Rectal smooth muscle tissue (tissue), 1 donor: ENCODE measurements around the gene CRYBG1.
"Not testable (repeated sequence)": the region's sequence is repeated elsewhere in the genome, so short reads cannot be mapped to it uniquely, and the experiment has no call there.

Source experiments
- H3K27ac ChIP-seq: one replicate; pipeline ENCODE4 v1.7.0; 2013; ENCODE audit warnings: low read depth, low read length, inconsistent platforms
- H3K27me3 ChIP-seq: one replicate; pipeline ENCODE4 v1.7.0; 2013; ENCODE audit warnings: low read length; ENCODE audit not compliant: control insufficient read depth, insufficient read depth
- H3K36me3 ChIP-seq: one replicate; pipeline ENCODE4 v1.7.0; 2013; ENCODE audit warnings: low read length; ENCODE audit not compliant: control insufficient read depth, insufficient read depth
- H3K4me1 ChIP-seq: one replicate; pipeline ENCODE4 v1.7.0; 2013; ENCODE audit warnings: low read length; ENCODE audit not compliant: control insufficient read depth, insufficient read depth
- H3K4me3 ChIP-seq: one replicate; pipeline ENCODE4 v1.7.0; 2013; ENCODE audit warnings: low read length
- H3K9ac ChIP-seq: one replicate; pipeline ENCODE4 v1.7.0; 2013; ENCODE audit warnings: low read length

Gene CRYBG1

GRCh38 chr6:106508277-106508676 lies 147.8 kb downstream of the CRYBG1 start:
- H3K4me1 ChIP-seq, result peaks cover 3% of the 10 kb centered on the region
- no peak overlapping the region for H3K4me3 ChIP-seq
- peaks cover 2% of the 10 kb centered on the region for H3K27me3 ChIP-seq
- H3K9ac ChIP-seq, result no peak overlapping the region
- H3K27ac ChIP-seq, result no peak overlapping the region
- no peaks in the 10 kb centered on the region for H3K36me3 ChIP-seq

- H3K4me3 ChIP-seq, result no peak overlapping the region
- H3K9ac ChIP-seq, result no peak overlapping the region
- peaks cover 3% of the 10 kb centered on the region for H3K4me1 ChIP-seq
- H3K27me3 ChIP-seq, result peaks cover 2% of the 10 kb centered on the region
- H3K27ac ChIP-seq, result no peak overlapping the region
- H3K36me3 ChIP-seq, result no peaks in the 10 kb centered on the region
Measured at GRCh38 chr6:106508834-106509233, 148.3 kb downstream of the CRYBG1 start.

- peak overlapping the region; percentile 94 for H3K4me3 ChIP-seq
- H3K27ac ChIP-seq, result no peak overlapping the region
- no peak overlapping the region for H3K9ac ChIP-seq
- H3K36me3 ChIP-seq, result no peaks in the 10 kb centered on the region
- peaks cover 3% of the 10 kb centered on the region for H3K4me1 ChIP-seq
- peaks cover 2% of the 10 kb centered on the region for H3K27me3 ChIP-seq
Measured at GRCh38 chr6:106509420-106510089, 149.0 kb downstream of the CRYBG1 start.

GRCh38 chr6:106510090-106510970 lies 149.8 kb downstream of the CRYBG1 start:
- Histone ChIP-seq H3K9ac (no peak overlapping the region), H3K27me3 (peaks cover 2% of the 10 kb centered on the region), H3K27ac (no peak overlapping the region), H3K4me1 (peaks cover 3% of the 10 kb centered on the region), H3K36me3 (no peaks in the 10 kb centered on the region), H3K4me3 (peak overlapping the region; percentile 94)

- H3K27me3 ChIP-seq, result peaks cover 2% of the 10 kb centered on the region
- H3K9ac ChIP-seq, result peak overlapping the region; percentile 74
- no peaks in the 10 kb centered on the region for H3K36me3 ChIP-seq
- peaks cover 3% of the 10 kb centered on the region for H3K4me1 ChIP-seq
- no peak overlapping the region for H3K27ac ChIP-seq
- H3K4me3 ChIP-seq, result peak overlapping the region; percentile 94
Measured at GRCh38 chr6:106511288-106512047, 151.0 kb downstream of the CRYBG1 start.

- peak overlapping the region; percentile 94 for H3K4me3 ChIP-seq
- H3K27ac ChIP-seq, result peak overlapping the region; percentile 25
- H3K27me3 ChIP-seq, result peaks cover 2% of the 10 kb centered on the region
- no peaks in the 10 kb centered on the region for H3K36me3 ChIP-seq
- peaks cover 3% of the 10 kb centered on the region for H3K4me1 ChIP-seq
- peak overlapping the region; percentile 74 for H3K9ac ChIP-seq
Measured at GRCh38 chr6:106512048-106512967, 151.8 kb downstream of the CRYBG1 start.

- Histone ChIP-seq H3K27ac (peak overlapping the region; percentile 25), H3K4me1 (peaks cover 3% of the 10 kb centered on the region), H3K4me3 (peak overlapping the region; percentile 94), H3K36me3 (no peaks in the 10 kb centered on the region), H3K27me3 (peaks cover 2% of the 10 kb centered on the region), H3K9ac (peak overlapping the region; percentile 74)
Measured at GRCh38 chr6:106512968-106513574, 152.6 kb downstream of the CRYBG1 start.

GRCh38 chr6:106513808-106514582 lies 153.5 kb downstream of the CRYBG1 start:
- Histone ChIP-seq H3K36me3 (no peaks in the 10 kb centered on the region), H3K9ac (no peak overlapping the region), H3K27ac (peak overlapping the region; percentile 8), H3K4me3 (peak overlapping the region; percentile 94), H3K4me1 (peaks cover 3% of the 10 kb centered on the region), H3K27me3 (peaks cover 2% of the 10 kb centered on the region)

GRCh38 chr6:106514583-106514885 lies 154.0 kb downstream of the CRYBG1 start:
- no peaks in the 10 kb centered on the region for H3K36me3 ChIP-seq
- no peak overlapping the region for H3K4me3 ChIP-seq
- H3K4me1 ChIP-seq, result peaks cover 3% of the 10 kb centered on the region
- H3K9ac ChIP-seq, result no peak overlapping the region
- H3K27ac ChIP-seq, result no peak overlapping the region
- H3K27me3 ChIP-seq, result peaks cover 2% of the 10 kb centered on the region

- H3K4me1 ChIP-seq, H3K27me3 ChIP-seq, H3K4me3 ChIP-seq, H3K27ac ChIP-seq, H3K9ac ChIP-seq, H3K36me3 ChIP-seq: not testable (repeated sequence)
Measured at GRCh38 chr6:106515582-106515981, 155.1 kb downstream of the CRYBG1 start.

GRCh38 chr6:106516616-106517015 lies 156.1 kb downstream of the CRYBG1 start:
- Histone ChIP-seq H3K9ac (no peak overlapping the region), H3K4me1 (no peaks in the 10 kb centered on the region), H3K27ac (no peak overlapping the region), H3K4me3 (no peak overlapping the region), H3K36me3 (no peaks in the 10 kb centered on the region), H3K27me3 (peaks cover 2% of the 10 kb centered on the region)
